Measurements from ENCODE around the gene OR10A4.
"Not testable (repeated sequence)": the region's sequence is repeated elsewhere in the genome, so short reads cannot be mapped to it uniquely, and the experiment has no call there.

Gene OR10A4

GRCh38 chr11:6855971-6856541 lies 20.4 kb upstream of the OR10A4 start:
- DNase-seq (ENCODE audit: insufficient read length, low spot score) (no peak), FAIRE-seq (no peak)
- TF ChIP-seq POLR2AphosphoS5 (IDR thresholded peaks at IDR 0.05; ENCODE audit: low read depth, low read length) (no peak), TAF1 (IDR thresholded peaks at IDR 0.05; ENCODE audit: low read depth, low read length) (no peak), POU2F2 (IDR thresholded peaks at IDR 0.05; ENCODE audit: low read depth, low read length) (no peak), POLR2A (IDR thresholded peaks at IDR 0.05; ENCODE audit: low read depth, low read length) (no peak), PAX5 (IDR thresholded peaks at IDR 0.05; ENCODE audit: insufficient read depth, low read length, severe bottlenecking) (no peak), SPI1 (IDR thresholded peaks at IDR 0.05; ENCODE audit: low read depth, low read length) (no peak)

GRCh38 chr11:6856871-6857270 lies 19.6 kb upstream of the OR10A4 start:
- TF ChIP-seq POLR2AphosphoS5 (IDR thresholded peaks at IDR 0.05; ENCODE audit: low read depth, low read length), result no peak
- no peak for TF ChIP-seq TAF1 (IDR thresholded peaks at IDR 0.05; ENCODE audit: low read depth, low read length)
- no peak for TF ChIP-seq POU2F2 (IDR thresholded peaks at IDR 0.05; ENCODE audit: low read depth, low read length)
- TF ChIP-seq PAX5 (IDR thresholded peaks at IDR 0.05; ENCODE audit: insufficient read depth, low read length, severe bottlenecking), result no peak
- TF ChIP-seq SPI1 (IDR thresholded peaks at IDR 0.05; ENCODE audit: low read depth, low read length), result no peak
- no peak for TF ChIP-seq POLR2A (IDR thresholded peaks at IDR 0.05; ENCODE audit: low read depth, low read length)
- FAIRE-seq, result no peak
- no peak for DNase-seq (ENCODE audit: insufficient read length, low spot score)

DNA sequence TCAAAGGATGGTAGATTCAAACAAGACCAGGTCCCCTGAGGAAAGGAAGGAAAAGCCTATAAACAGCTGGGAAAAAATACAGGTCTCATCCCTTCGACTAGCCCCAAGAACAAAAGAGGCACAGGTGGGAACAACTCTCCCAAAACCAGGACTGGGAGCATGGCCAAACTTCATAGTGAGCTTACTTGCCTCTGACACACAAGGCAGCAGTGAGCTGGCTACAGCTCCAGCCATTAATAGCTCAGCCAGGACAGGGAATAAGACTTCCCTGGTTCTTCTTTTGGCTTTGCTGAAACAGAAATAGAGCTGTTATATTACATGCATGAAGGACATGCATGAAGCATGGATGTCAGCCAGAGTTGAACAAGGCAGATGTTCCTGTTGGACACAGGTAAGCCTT lies 13.5 kb upstream of the OR10A4 start, which contains the start of gene OR10A2:
Gene OR10A2 (plus strand): TSS at position 97 of the 400 bp plus-strand sequence. CDS start 6,698 bp downstream, outside the sequence.
- TF ChIP-seq SPI1 (IDR thresholded peaks at IDR 0.05; ENCODE audit: low read depth, low read length) (no peak), POLR2AphosphoS5 (IDR thresholded peaks at IDR 0.05; ENCODE audit: low read depth, low read length) (no peak), POU2F2 (IDR thresholded peaks at IDR 0.05; ENCODE audit: low read depth, low read length) (no peak), PAX5 (IDR thresholded peaks at IDR 0.05; ENCODE audit: insufficient read depth, low read length, severe bottlenecking) (no peak), POLR2A (IDR thresholded peaks at IDR 0.05; ENCODE audit: low read depth, low read length) (no peak), TAF1 (IDR thresholded peaks at IDR 0.05; ENCODE audit: low read depth, low read length) (no peak)
- FAIRE-seq, result no peak
- DNase-seq (ENCODE audit: insufficient read length, low spot score), result no peak

- TF ChIP-seq TAF1 (IDR thresholded peaks at IDR 0.05; ENCODE audit: low read depth, low read length), result no peak
- TF ChIP-seq POLR2A (IDR thresholded peaks at IDR 0.05; ENCODE audit: low read depth, low read length), result no peak
- no peak for TF ChIP-seq PAX5 (IDR thresholded peaks at IDR 0.05; ENCODE audit: insufficient read depth, low read length, severe bottlenecking)
- no peak for TF ChIP-seq POU2F2 (IDR thresholded peaks at IDR 0.05; ENCODE audit: low read depth, low read length)
- TF ChIP-seq POLR2AphosphoS5 (IDR thresholded peaks at IDR 0.05; ENCODE audit: low read depth, low read length), result no peak
- no peak for TF ChIP-seq SPI1 (IDR thresholded peaks at IDR 0.05; ENCODE audit: low read depth, low read length)
- no peak for DNase-seq (ENCODE audit: insufficient read length, low spot score)
- no peak for FAIRE-seq
These were observed 12.0 kb upstream of the OR10A4 start for GRCh38 chr11:6864438-6864837.

- no peak for DNase-seq (ENCODE audit: insufficient read length, low spot score)
- no peak for FAIRE-seq
- TF ChIP-seq SPI1 (IDR thresholded peaks at IDR 0.05; ENCODE audit: low read depth, low read length), result no peak
- TF ChIP-seq POU2F2 (IDR thresholded peaks at IDR 0.05; ENCODE audit: low read depth, low read length), result no peak
- no peak for TF ChIP-seq POLR2A (IDR thresholded peaks at IDR 0.05; ENCODE audit: low read depth, low read length)
- TF ChIP-seq POLR2AphosphoS5 (IDR thresholded peaks at IDR 0.05; ENCODE audit: low read depth, low read length), result no peak
- TF ChIP-seq TAF1 (IDR thresholded peaks at IDR 0.05; ENCODE audit: low read depth, low read length), result no peak
- TF ChIP-seq PAX5 (IDR thresholded peaks at IDR 0.05; ENCODE audit: insufficient read depth, low read length, severe bottlenecking), result no peak
These were observed 5.1 kb upstream of the OR10A4 start for GRCh38 chr11:6871278-6871677.

GRCh38 chr11:6875761-6876160 lies 664 bp upstream of the OR10A4 start:
- DNase-seq (ENCODE audit: insufficient read length, low spot score) (no peak), FAIRE-seq (no peak)
- no peak for TF ChIP-seq POU2F2 (IDR thresholded peaks at IDR 0.05; ENCODE audit: low read depth, low read length)
- TF ChIP-seq POLR2A (IDR thresholded peaks at IDR 0.05; ENCODE audit: low read depth, low read length), result no peak
- no peak for TF ChIP-seq POLR2AphosphoS5 (IDR thresholded peaks at IDR 0.05; ENCODE audit: low read depth, low read length)
- TF ChIP-seq TAF1 (IDR thresholded peaks at IDR 0.05; ENCODE audit: low read depth, low read length), result no peak
- no peak for TF ChIP-seq SPI1 (IDR thresholded peaks at IDR 0.05; ENCODE audit: low read depth, low read length)
- TF ChIP-seq PAX5 (IDR thresholded peaks at IDR 0.05; ENCODE audit: insufficient read depth, low read length, severe bottlenecking), result no peak

DNA sequence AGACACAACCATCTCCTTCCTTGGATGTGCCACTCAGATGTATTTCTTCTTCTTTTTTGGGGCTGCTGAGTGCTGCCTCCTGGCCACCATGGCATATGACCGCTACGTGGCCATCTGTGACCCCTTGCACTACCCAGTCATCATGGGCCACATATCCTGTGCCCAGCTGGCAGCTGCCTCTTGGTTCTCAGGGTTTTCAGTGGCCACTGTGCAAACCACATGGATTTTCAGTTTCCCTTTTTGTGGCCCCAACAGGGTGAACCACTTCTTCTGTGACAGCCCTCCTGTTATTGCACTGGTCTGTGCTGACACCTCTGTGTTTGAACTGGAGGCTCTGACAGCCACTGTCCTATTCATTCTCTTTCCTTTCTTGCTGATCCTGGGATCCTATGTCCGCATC lies 489 bp downstream of the OR10A4 start:
- FAIRE-seq (no peak), DNase-seq (ENCODE audit: insufficient read length, low spot score) (no peak)
- TF ChIP-seq POLR2AphosphoS5 (IDR thresholded peaks at IDR 0.05; ENCODE audit: low read depth, low read length) (no peak), TAF1 (IDR thresholded peaks at IDR 0.05; ENCODE audit: low read depth, low read length) (no peak), POLR2A (IDR thresholded peaks at IDR 0.05; ENCODE audit: low read depth, low read length) (no peak), POU2F2 (IDR thresholded peaks at IDR 0.05; ENCODE audit: low read depth, low read length) (no peak), PAX5 (IDR thresholded peaks at IDR 0.05; ENCODE audit: insufficient read depth, low read length, severe bottlenecking) (no peak), SPI1 (IDR thresholded peaks at IDR 0.05; ENCODE audit: low read depth, low read length) (no peak)

DNA sequence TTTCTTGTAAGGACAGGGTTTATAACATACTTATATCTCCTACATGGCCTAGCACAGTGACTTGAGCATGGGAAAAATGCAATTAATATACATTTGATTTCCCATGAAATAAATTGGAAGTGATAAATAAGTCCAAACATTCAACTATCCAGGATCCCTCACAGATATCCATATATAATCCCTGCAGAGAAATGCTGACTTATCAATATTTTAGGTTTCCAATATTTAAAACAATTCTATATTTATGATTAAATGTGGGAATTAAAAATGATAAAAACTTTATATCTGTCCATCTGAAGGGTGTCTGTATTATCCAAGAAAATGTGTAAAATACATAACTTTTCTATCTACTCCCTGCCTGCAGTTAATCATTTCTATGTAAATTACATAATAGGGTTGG lies 6.3 kb downstream of the OR10A4 start:
- no peak for DNase-seq (ENCODE audit: insufficient read length, low spot score)
- no peak for FAIRE-seq
- TF ChIP-seq POLR2AphosphoS5 (IDR thresholded peaks at IDR 0.05; ENCODE audit: low read depth, low read length), result no peak
- TF ChIP-seq POU2F2 (IDR thresholded peaks at IDR 0.05; ENCODE audit: low read depth, low read length), result no peak
- TF ChIP-seq TAF1 (IDR thresholded peaks at IDR 0.05; ENCODE audit: low read depth, low read length), result no peak
- TF ChIP-seq POLR2A (IDR thresholded peaks at IDR 0.05; ENCODE audit: low read depth, low read length), result no peak
- TF ChIP-seq PAX5 (IDR thresholded peaks at IDR 0.05; ENCODE audit: insufficient read depth, low read length, severe bottlenecking), result no peak
- no peak for TF ChIP-seq SPI1 (IDR thresholded peaks at IDR 0.05; ENCODE audit: low read depth, low read length)

DNA sequence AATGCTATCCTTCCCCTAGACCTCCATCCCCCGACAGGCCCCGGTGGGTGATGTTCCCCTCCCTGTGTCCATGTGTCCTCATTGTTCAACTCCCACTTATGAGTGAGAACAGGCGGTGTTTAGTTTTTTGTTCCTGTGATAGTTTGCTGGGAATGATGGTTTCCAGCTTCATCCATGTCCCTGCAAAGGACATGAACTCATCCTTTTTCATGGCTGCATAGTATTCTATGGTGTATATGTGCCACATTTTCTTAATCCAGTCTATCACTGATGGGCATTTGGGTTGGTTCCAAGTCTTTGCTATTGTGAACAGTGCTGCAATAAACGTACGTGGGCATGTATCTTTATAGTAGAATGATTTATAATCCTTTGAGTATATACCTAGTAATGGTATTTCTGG lies 11.3 kb downstream of the OR10A4 start:
- not testable (repeated sequence) for FAIRE-seq; DNase-seq (ENCODE audit: insufficient read length, low spot score)

- TF ChIP-seq TAF1 (IDR thresholded peaks at IDR 0.05; ENCODE audit: low read depth, low read length) (no peak), POLR2A (IDR thresholded peaks at IDR 0.05; ENCODE audit: low read depth, low read length) (no peak), PAX5 (IDR thresholded peaks at IDR 0.05; ENCODE audit: insufficient read depth, low read length, severe bottlenecking) (no peak), SPI1 (IDR thresholded peaks at IDR 0.05; ENCODE audit: low read depth, low read length) (no peak), POLR2AphosphoS5 (IDR thresholded peaks at IDR 0.05; ENCODE audit: low read depth, low read length) (no peak), POU2F2 (IDR thresholded peaks at IDR 0.05; ENCODE audit: low read depth, low read length) (no peak)
- peak; percentile 5 for FAIRE-seq
- no peak for DNase-seq (ENCODE audit: insufficient read length, low spot score)
These were observed 12.4 kb downstream of the OR10A4 start for GRCh38 chr11:6888830-6889229.

All from GM12891 (cell line).